ENCODE results near the gene ILF2.

Gene ILF2

GRCh38 chr1:153658400-153659174 is 12.2 kb downstream of the ILF2 start, which contains the start of gene SNAPIN:
Gene SNAPIN, plus strand, starts transcription at chr1:153658703. Its CDS starts 41 bp downstream, at chr1:153658744.
- Histone ChIP-seq H3K4me3 (ENCODE audit: low read length) (peak within 1 kb of the TSS; percentile 52), H3K9me3 (ENCODE audit: control insufficient read depth, low read length) (no peaks in the 10 kb centered on the region), H3K9ac (ENCODE audit: low read length) (peak within 1 kb of the TSS; percentile 80), H3K36me3 (ENCODE audit: control insufficient read depth, insufficient read depth, low read length) (peaks cover 5% of the 10 kb centered on the region), H3K27me3 (ENCODE audit: control insufficient read depth, insufficient read depth, low read length) (no peaks in the 10 kb centered on the region), H3K4me1 (ENCODE audit: control insufficient read depth, insufficient read depth, low read length) (peaks cover 14% of the 10 kb centered on the region)

GRCh38 chr1:153655333-153655732 is 15.5 kb downstream of the ILF2 start:
- Histone ChIP-seq H3K9ac (ENCODE audit: low read length) (no peak overlapping the region), H3K9me3 (ENCODE audit: control insufficient read depth, low read length) (no peaks in the 10 kb centered on the region), H3K36me3 (ENCODE audit: control insufficient read depth, insufficient read depth, low read length) (no peaks in the 10 kb centered on the region), H3K4me3 (ENCODE audit: low read length) (no peak overlapping the region), H3K4me1 (ENCODE audit: control insufficient read depth, insufficient read depth, low read length) (peaks cover 22% of the 10 kb centered on the region), H3K27me3 (ENCODE audit: control insufficient read depth, insufficient read depth, low read length) (no peaks in the 10 kb centered on the region)

- H3K27me3 ChIP-seq (ENCODE audit: control insufficient read depth, insufficient read depth, low read length) = no peaks in the 10 kb centered on the region
- H3K4me1 ChIP-seq (ENCODE audit: control insufficient read depth, insufficient read depth, low read length) = peaks cover 24% of the 10 kb centered on the region
- H3K9ac ChIP-seq (ENCODE audit: low read length) = no peak overlapping the region
These were observed 17.8 kb downstream of the ILF2 start for GRCh38 chr1:153652805-153653500.

GRCh38 chr1:153651771-153652170 is 19.0 kb downstream of the ILF2 start:
- Histone ChIP-seq H3K9me3 (ENCODE audit: control insufficient read depth, low read length) (no peaks in the 10 kb centered on the region), H3K27me3 (ENCODE audit: control insufficient read depth, insufficient read depth, low read length) (no peaks in the 10 kb centered on the region), H3K4me3 (ENCODE audit: low read length) (no peak overlapping the region), H3K36me3 (ENCODE audit: control insufficient read depth, insufficient read depth, low read length) (no peaks in the 10 kb centered on the region), H3K4me1 (ENCODE audit: control insufficient read depth, insufficient read depth, low read length) (peaks cover 22% of the 10 kb centered on the region), H3K9ac (ENCODE audit: low read length) (no peak overlapping the region)

More at GRCh38 chr1:153652805-153653500, 17.8 kb downstream of the ILF2 start:
- Histone ChIP-seq H3K9me3 (ENCODE audit: control insufficient read depth, low read length) (no peaks in the 10 kb centered on the region), H3K4me3 (ENCODE audit: low read length) (no peak overlapping the region), H3K36me3 (ENCODE audit: control insufficient read depth, insufficient read depth, low read length) (no peaks in the 10 kb centered on the region)

- H3K36me3 ChIP-seq (ENCODE audit: control insufficient read depth, insufficient read depth, low read length) = peaks cover 5% of the 10 kb centered on the region
- no peak overlapping the region for H3K4me3 ChIP-seq (ENCODE audit: low read length)
- no peak overlapping the region for H3K9ac ChIP-seq (ENCODE audit: low read length)
- H3K4me1 ChIP-seq (ENCODE audit: control insufficient read depth, insufficient read depth, low read length) = peaks cover 22% of the 10 kb centered on the region
- H3K9me3 ChIP-seq (ENCODE audit: control insufficient read depth, low read length) = no peaks in the 10 kb centered on the region
- H3K27me3 ChIP-seq (ENCODE audit: control insufficient read depth, insufficient read depth, low read length) = no peaks in the 10 kb centered on the region
These were observed 20.9 kb downstream of the ILF2 start for GRCh38 chr1:153649863-153650235.

- no peaks in the 10 kb centered on the region for H3K9me3 ChIP-seq (ENCODE audit: control insufficient read depth, low read length)
- H3K9ac ChIP-seq (ENCODE audit: low read length) = no peak overlapping the region
- peaks cover 5% of the 10 kb centered on the region for H3K36me3 ChIP-seq (ENCODE audit: control insufficient read depth, insufficient read depth, low read length)
- H3K27me3 ChIP-seq (ENCODE audit: control insufficient read depth, insufficient read depth, low read length) = no peaks in the 10 kb centered on the region
- H3K4me1 ChIP-seq (ENCODE audit: control insufficient read depth, insufficient read depth, low read length) = peaks cover 22% of the 10 kb centered on the region
- H3K4me3 ChIP-seq (ENCODE audit: low read length) = no peak overlapping the region
These were observed 21.5 kb downstream of the ILF2 start for GRCh38 chr1:153649137-153649862.

- no peak overlapping the region for H3K9ac ChIP-seq (ENCODE audit: low read length)
- H3K9me3 ChIP-seq (ENCODE audit: control insufficient read depth, low read length) = no peaks in the 10 kb centered on the region
- H3K4me3 ChIP-seq (ENCODE audit: low read length) = no peak overlapping the region
- peaks cover 5% of the 10 kb centered on the region for H3K36me3 ChIP-seq (ENCODE audit: control insufficient read depth, insufficient read depth, low read length)
- no peaks in the 10 kb centered on the region for H3K27me3 ChIP-seq (ENCODE audit: control insufficient read depth, insufficient read depth, low read length)
- peaks cover 21% of the 10 kb centered on the region for H3K4me1 ChIP-seq (ENCODE audit: control insufficient read depth, insufficient read depth, low read length)
These were observed 22.7 kb downstream of the ILF2 start for GRCh38 chr1:153648000-153648643.

GRCh38 chr1:153647346-153647714 is 23.5 kb downstream of the ILF2 start:
- Histone ChIP-seq H3K9ac (ENCODE audit: low read length) (no peak overlapping the region), H3K27me3 (ENCODE audit: control insufficient read depth, insufficient read depth, low read length) (no peaks in the 10 kb centered on the region), H3K9me3 (ENCODE audit: control insufficient read depth, low read length) (no peaks in the 10 kb centered on the region), H3K4me1 (ENCODE audit: control insufficient read depth, insufficient read depth, low read length) (peaks cover 14% of the 10 kb centered on the region), H3K36me3 (ENCODE audit: control insufficient read depth, insufficient read depth, low read length) (peaks cover 5% of the 10 kb centered on the region), H3K4me3 (ENCODE audit: low read length) (no peak overlapping the region)

- no peak overlapping the region for H3K4me3 ChIP-seq (ENCODE audit: low read length)
- H3K4me1 ChIP-seq (ENCODE audit: control insufficient read depth, insufficient read depth, low read length) = peaks cover 14% of the 10 kb centered on the region
- H3K9me3 ChIP-seq (ENCODE audit: control insufficient read depth, low read length) = no peaks in the 10 kb centered on the region
- H3K9ac ChIP-seq (ENCODE audit: low read length) = no peak overlapping the region
- H3K27me3 ChIP-seq (ENCODE audit: control insufficient read depth, insufficient read depth, low read length) = no peaks in the 10 kb centered on the region
- peaks cover 8% of the 10 kb centered on the region for H3K36me3 ChIP-seq (ENCODE audit: control insufficient read depth, insufficient read depth, low read length)
These were observed 24.0 kb downstream of the ILF2 start for GRCh38 chr1:153646672-153647345.

- Histone ChIP-seq H3K4me3 (ENCODE audit: low read length) (no peak overlapping the region), H3K9me3 (ENCODE audit: control insufficient read depth, low read length) (no peaks in the 10 kb centered on the region), H3K27me3 (ENCODE audit: control insufficient read depth, insufficient read depth, low read length) (no peaks in the 10 kb centered on the region), H3K36me3 (ENCODE audit: control insufficient read depth, insufficient read depth, low read length) (peaks cover 8% of the 10 kb centered on the region), H3K9ac (ENCODE audit: low read length) (no peak overlapping the region), H3K4me1 (ENCODE audit: control insufficient read depth, insufficient read depth, low read length) (peaks cover 2% of the 10 kb centered on the region)
These were observed 27.0 kb downstream of the ILF2 start for GRCh38 chr1:153643816-153644215.

- Histone ChIP-seq H3K9me3 (ENCODE audit: control insufficient read depth, low read length) (no peaks in the 10 kb centered on the region), H3K9ac (ENCODE audit: low read length) (no peak overlapping the region), H3K36me3 (ENCODE audit: control insufficient read depth, insufficient read depth, low read length) (peaks cover 8% of the 10 kb centered on the region), H3K4me3 (ENCODE audit: low read length) (no peak overlapping the region), H3K4me1 (ENCODE audit: control insufficient read depth, insufficient read depth, low read length) (peaks cover 2% of the 10 kb centered on the region), H3K27me3 (ENCODE audit: control insufficient read depth, insufficient read depth, low read length) (no peaks in the 10 kb centered on the region)
These were observed 27.7 kb downstream of the ILF2 start for GRCh38 chr1:153643100-153643499.
